ENCODE results near the gene ZNF594. TPM values are rescaled to one million over a fixed set of nuclear protein-coding genes. Genes with fewer than 3 reads are reported as not detected.
A peak's percentile ranks its signal among the peaks of the same experiment; 100 is the strongest.

ZNF594 gene
- total and polyA plus RNA-seq, 2 of the 8 experiments (the other 6 are each of a cell fraction or from before 2014, with no cell fraction given): 3.6 to 14.3 TPM

- 90% methylated on average over 12 of the region's 14 CpGs; no CpG with 5 or more reads in 1 of the 2 experiments for WGBS, 2 experiments (ENCODE audit: extremely low coverage in 1 of 2, insufficient coverage in 1 of 2, insufficient read length in 1 of 2, insufficient replicate concordance in 2 of 2, low coverage in 1 of 2, low lambda C conversion rate in 2 of 2, missing lambda C conversion rate in 1 of 2)
- FAIRE-seq: no peak
These were observed 55.7 kb downstream of the ZNF594 start for GRCh38 chr17:5135726-5136579.

More at GRCh38 chr17:5135726-5136579, 55.7 kb downstream of the ZNF594 start:
- Histone ChIP-seq H2BK5ac (ENCODE audit: low read depth, low read length) (no peak overlapping the region), H3K4me3 (ENCODE audit: extremely low read depth in 1 of 4, insufficient read depth in 2 of 4, low read depth in 3 of 4, low read length in 4 of 4) (no peak overlapping the region), H3K9me3 (ENCODE audit: insufficient read depth in 2 of 2, low read depth in 1 of 2, low read length in 1 of 2) (peaks cover 0 to 11% of the 10 kb centered on the region in 2 experiments; a peak in 1 of 4 replicates), H2AFZ (ENCODE audit: low read length) (no peak overlapping the region), H4K20me1 (replicated peaks in 1 of 2; ENCODE audit: control insufficient read depth in 1 of 2, insufficient read depth in 2 of 2, low read length in 2 of 2) (no peaks in the 10 kb centered on the region), H2BK12ac (ENCODE audit: low read depth, low read length) (no peak overlapping the region), H2AK5ac (ENCODE audit: low read depth, low read length) (no peak overlapping the region), H3K4ac (replicated peaks; ENCODE audit: insufficient read length, low read depth, low read length) (no peak overlapping the region), H2BK120ac (replicated peaks; ENCODE audit: low read depth, low read length) (no peak overlapping the region), H3K23ac (ENCODE audit: insufficient read length) (no peak overlapping the region), H3K23me2 (ENCODE audit: low read depth, low read length) (no peaks in the 10 kb centered on the region), H4K5ac (ENCODE audit: insufficient read length, low read depth, low read length) (no peak overlapping the region), H3K79me2 (ENCODE audit: control insufficient read depth in 1 of 2, insufficient read depth in 2 of 2, low read length in 2 of 2) (no peaks in the 10 kb centered on the region), H3K27ac (ENCODE audit: low read depth, low read length) (no peak overlapping the region), H3K14ac (ENCODE audit: insufficient read length) (no peak overlapping the region), H3K56ac (replicated peaks; ENCODE audit: insufficient read length, low read depth, low read length) (no peak overlapping the region), H3K9ac (replicated peaks in 1 of 4; ENCODE audit: extremely low read depth in 1 of 4, low read depth in 3 of 4, low read length in 3 of 4) (no peak overlapping the region), H3K27me3 (replicated peaks in 1 of 4; ENCODE audit: control insufficient read depth in 3 of 4, extremely low read depth in 1 of 4, insufficient read depth in 3 of 4, low read length in 3 of 4) (no peaks in the 10 kb centered on the region; a peak in 1 of 7 replicates), H3K4me2 (ENCODE audit: insufficient read depth in 1 of 2, low read depth in 2 of 2, low read length in 2 of 2) (no peak overlapping the region), H3K36me3 (ENCODE audit: control insufficient read depth in 2 of 4, insufficient read depth in 4 of 4, low read length in 3 of 4) (no peaks in the 10 kb centered on the region), H4K8ac (ENCODE audit: extremely low read depth, insufficient read depth, low read length) (no peak overlapping the region), H4K91ac (replicated peaks; ENCODE audit: insufficient read length, low read length) (no peak overlapping the region), H3K4me1 (replicated peaks in 1 of 4; ENCODE audit: control insufficient read depth in 3 of 4, insufficient read depth in 4 of 4, low read length in 3 of 4) (no peaks in the 10 kb centered on the region), H3K18ac (ENCODE audit: extremely low read depth, low read length) (no peak overlapping the region), H3K79me1 (ENCODE audit: low read depth, low read length) (no peaks in the 10 kb centered on the region), H2BK20ac (ENCODE audit: low read length) (no peak overlapping the region), H2BK15ac (ENCODE audit: low read length) (no peak overlapping the region)
- DNase-seq (ENCODE audit: low read depth in 1 of 2, low spot score in 2 of 2): peak in 1 of 2 experiments; percentile 22
- TF ChIP-seq NANOG (IDR thresholded peaks at IDR 0.05; ENCODE audit: insufficient read depth, low read depth, low read length, poor library complexity, severe bottlenecking): no peak
- no peak for TF ChIP-seq HDAC2 (IDR thresholded peaks at IDR 0.05; ENCODE audit: borderline replicate concordance in 1 of 2, low read depth in 2 of 2, low read length in 2 of 2)
- TF ChIP-seq SP4 (IDR thresholded peaks at IDR 0.05; ENCODE audit: low read length): no peak
- TF ChIP-seq TBP (IDR thresholded peaks at IDR 0.05; ENCODE audit: low read depth, low read length): no peak
- POLR2A ChIA-PET (ENCODE audit: partially characterized antibody): interaction anchor here (0.6 kb wide), 1 partner anchor 193 kb away, joined by 3 read pairs; no protein-coding TSS in a partner anchor
- CTCF ChIA-PET (ENCODE audit: partially characterized antibody): no interaction called here

Measured in H1 (cell line).